Activated CD8-positive, alpha-beta memory T cell treated with anti-CD3 and anti-CD28 coated beads, Interleukin-2, amount 50 U/mL, for 1 hour (primary cell): Measurements from ENCODE around the gene PRDM2.
"Not testable (repeated sequence)": the region's sequence is repeated elsewhere in the genome, so short reads cannot be mapped to it uniquely, and the experiment has no call there.

Source experiments
- DNase-seq: peaks from one replicate; pipeline ENCODE4 v3.0.0-alpha.2; 2020; ENCODE audit errors: extremely low read depth

PRDM2 gene, protein sequence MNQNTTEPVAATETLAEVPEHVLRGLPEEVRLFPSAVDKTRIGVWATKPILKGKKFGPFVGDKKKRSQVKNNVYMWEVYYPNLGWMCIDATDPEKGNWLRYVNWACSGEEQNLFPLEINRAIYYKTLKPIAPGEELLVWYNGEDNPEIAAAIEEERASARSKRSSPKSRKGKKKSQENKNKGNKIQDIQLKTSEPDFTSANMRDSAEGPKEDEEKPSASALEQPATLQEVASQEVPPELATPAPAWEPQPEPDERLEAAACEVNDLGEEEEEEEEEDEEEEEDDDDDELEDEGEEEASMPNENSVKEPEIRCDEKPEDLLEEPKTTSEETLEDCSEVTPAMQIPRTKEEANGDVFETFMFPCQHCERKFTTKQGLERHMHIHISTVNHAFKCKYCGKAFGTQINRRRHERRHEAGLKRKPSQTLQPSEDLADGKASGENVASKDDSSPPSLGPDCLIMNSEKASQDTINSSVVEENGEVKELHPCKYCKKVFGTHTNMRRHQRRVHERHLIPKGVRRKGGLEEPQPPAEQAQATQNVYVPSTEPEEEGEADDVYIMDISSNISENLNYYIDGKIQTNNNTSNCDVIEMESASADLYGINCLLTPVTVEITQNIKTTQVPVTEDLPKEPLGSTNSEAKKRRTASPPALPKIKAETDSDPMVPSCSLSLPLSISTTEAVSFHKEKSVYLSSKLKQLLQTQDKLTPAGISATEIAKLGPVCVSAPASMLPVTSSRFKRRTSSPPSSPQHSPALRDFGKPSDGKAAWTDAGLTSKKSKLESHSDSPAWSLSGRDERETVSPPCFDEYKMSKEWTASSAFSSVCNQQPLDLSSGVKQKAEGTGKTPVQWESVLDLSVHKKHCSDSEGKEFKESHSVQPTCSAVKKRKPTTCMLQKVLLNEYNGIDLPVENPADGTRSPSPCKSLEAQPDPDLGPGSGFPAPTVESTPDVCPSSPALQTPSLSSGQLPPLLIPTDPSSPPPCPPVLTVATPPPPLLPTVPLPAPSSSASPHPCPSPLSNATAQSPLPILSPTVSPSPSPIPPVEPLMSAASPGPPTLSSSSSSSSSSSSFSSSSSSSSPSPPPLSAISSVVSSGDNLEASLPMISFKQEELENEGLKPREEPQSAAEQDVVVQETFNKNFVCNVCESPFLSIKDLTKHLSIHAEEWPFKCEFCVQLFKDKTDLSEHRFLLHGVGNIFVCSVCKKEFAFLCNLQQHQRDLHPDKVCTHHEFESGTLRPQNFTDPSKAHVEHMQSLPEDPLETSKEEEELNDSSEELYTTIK (N-terminal part only)

GRCh38 chr1:13699936-13700520 lies at the start of gene PRDM2:
Gene PRDM2, plus strand, starts transcription at chr1:13700188. Its CDS starts 15,418 bp downstream, at chr1:13715606.
- no peak for DNase-seq

GRCh38 chr1:13651279-13651678 lies 48.7 kb upstream of the PRDM2 start:
- DNase-seq: no peak

GRCh38 chr1:13652238-13652637 lies 47.8 kb upstream of the PRDM2 start:
- no peak for DNase-seq

- no peak for DNase-seq
Measured at GRCh38 chr1:13661539-13661938, 38.4 kb upstream of the PRDM2 start.

- DNase-seq: no peak
Measured at GRCh38 chr1:13662493-13662892, 37.5 kb upstream of the PRDM2 start.

DNA sequence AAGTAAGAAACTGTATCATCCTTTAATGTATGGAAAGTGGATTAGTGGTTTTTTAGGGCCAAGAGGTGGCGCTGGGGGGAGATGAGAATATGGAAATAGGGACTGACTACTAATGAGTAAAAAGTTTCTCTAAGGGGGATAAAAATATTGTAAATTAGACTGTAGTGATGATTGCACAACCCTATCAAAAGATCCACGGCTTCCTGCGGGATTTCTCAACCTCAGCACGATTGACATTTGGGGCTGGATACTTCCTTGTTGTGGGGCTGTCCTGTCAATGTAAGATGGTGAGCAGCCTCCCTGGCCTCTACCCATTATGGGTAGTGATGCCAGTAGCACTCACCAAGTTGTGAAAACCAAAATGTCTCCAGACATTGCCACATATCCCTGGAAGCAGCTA lies 36.0 kb upstream of the PRDM2 start:
- DNase-seq: no peak

GRCh38 chr1:13664451-13664850 lies 35.5 kb upstream of the PRDM2 start:
- DNase-seq: no peak

DNA sequence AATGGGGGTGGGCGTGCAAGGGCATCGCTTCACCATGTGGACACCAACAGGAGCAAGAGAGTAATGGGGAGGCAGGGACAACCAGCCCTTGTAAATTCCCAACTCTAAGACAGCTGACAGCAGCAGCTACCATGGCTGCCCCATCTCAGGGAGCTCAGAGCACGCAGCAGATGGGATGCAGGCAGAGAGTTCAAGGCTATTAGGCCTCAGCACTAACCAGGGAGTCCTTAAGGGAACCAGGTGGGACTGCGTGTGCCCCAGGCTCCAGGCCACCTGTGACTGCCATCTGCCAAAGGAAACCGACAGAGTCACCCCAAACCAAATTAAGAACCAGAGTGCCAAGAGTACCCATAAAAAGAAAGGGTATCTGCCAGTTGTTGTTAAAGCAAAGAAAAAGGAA lies 33.7 kb upstream of the PRDM2 start:
- no peak for DNase-seq

- DNase-seq: no peak
Measured at GRCh38 chr1:13667691-13668090, 32.3 kb upstream of the PRDM2 start.

- no peak for DNase-seq
Measured at GRCh38 chr1:13674377-13674776, 25.6 kb upstream of the PRDM2 start.

- no peak for DNase-seq
Measured at GRCh38 chr1:13675151-13675651, 24.8 kb upstream of the PRDM2 start.

- DNase-seq: no peak
Measured at GRCh38 chr1:13677896-13678295, 22.1 kb upstream of the PRDM2 start.

DNA sequence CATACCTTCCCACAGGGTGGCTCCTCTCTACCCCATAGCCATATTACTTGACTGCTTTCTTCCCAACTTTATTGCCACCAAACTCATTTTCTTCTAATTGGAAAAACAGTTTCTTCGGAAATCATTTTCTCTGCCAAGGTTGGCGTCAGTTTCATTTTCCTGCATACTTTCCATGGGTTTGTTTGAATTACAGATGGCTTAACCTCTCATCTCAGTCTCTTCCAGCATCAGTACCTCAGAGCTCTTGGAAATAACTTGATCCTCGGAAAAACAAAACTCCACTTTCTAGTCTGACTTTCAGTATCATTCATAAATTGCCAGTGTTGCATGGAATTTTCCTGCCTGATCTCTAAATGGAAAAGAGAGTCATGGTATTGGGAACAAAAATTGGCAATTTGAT lies 20.3 kb upstream of the PRDM2 start:
- DNase-seq: no peak

GRCh38 chr1:13680609-13681008 lies 19.4 kb upstream of the PRDM2 start:
- DNase-seq: not testable (repeated sequence)

DNA sequence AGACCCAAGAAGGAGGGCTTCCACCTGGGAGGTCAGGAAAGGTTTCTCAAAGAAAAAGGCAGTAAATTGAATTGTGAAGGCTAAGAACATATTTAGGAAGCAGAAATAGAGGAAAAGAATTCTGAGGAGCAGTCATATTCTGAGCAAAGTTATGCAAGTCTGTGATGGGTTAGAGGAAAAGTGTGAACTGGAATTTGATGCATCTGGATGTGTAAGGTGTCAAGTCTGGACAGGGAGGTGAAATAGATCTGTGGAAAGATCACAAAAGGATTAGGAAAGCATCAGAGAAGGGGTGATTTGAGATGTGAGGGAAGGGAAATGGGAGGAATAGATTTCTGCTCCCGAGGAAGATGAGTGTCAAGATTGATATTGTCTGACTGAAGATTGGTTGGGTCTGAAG lies 18.1 kb upstream of the PRDM2 start:
- no peak for DNase-seq

DNA sequence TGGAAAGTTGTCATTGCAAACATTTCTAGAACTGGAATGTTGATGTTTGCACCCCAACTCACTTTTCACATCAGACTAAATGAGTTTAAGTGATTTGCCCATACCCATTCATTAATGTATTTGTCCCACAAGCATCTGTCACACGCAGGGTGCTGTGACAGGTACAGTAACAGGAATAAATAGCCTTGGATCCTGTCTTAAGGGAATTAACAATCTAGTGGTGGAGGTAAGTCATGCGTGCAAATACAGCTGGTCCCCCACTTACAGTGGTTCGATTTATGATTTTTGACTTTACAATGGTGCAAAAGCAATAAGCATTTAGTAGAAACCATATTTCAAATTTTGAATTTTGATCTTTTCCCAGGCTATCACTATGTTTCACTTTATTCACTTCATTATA lies 17.5 kb upstream of the PRDM2 start:
- DNase-seq: no peak

GRCh38 chr1:13683206-13683605 lies 16.8 kb upstream of the PRDM2 start:
- no peak for DNase-seq

DNA sequence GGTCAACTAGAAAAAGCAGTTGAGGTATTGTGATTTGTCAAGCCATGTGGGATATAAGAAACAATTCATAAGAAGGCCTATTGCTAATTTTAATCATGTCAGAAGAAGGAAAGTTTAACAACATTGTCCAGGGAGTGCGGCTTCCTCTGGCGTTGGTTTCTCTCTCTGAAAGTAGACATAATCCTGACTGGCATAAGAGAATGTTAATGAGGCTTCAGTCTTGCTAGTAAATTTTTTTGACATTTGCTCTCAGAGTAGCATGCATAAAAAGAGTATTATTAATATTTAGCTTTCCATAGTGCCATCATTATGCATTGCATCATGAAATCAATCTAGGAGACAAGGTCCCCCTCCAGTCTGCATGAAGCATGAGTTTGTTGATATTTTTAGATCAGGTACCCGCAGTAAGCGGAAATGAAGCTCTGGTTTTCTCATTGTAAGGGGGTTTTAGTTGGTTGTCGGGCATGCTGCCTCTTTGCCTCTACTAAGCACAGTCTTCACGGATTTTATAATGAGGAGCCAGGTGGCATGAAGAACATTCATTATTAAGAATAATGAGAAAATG lies 12.8 kb upstream of the PRDM2 start:
- no peak for DNase-seq

DNA sequence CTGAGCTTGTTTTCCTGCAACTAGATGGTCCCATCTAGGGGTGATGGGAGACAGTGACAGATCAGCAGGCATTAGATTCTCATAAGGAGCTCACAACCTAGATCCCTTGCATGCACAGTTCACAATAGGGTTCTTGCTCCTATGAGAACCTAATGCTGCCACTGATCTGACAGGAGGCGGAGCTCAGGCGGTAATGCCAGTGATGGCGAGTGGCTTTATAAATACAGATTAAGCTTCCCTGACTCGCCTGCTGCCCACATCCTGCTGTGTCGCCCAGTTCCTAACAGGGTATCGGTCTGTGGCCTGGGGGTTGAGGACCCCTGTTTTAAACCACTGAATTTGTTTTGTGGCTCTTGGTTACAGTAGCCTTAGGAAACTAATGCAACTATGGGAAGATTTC lies 6.9 kb upstream of the PRDM2 start:
- not testable (repeated sequence) for DNase-seq

DNA sequence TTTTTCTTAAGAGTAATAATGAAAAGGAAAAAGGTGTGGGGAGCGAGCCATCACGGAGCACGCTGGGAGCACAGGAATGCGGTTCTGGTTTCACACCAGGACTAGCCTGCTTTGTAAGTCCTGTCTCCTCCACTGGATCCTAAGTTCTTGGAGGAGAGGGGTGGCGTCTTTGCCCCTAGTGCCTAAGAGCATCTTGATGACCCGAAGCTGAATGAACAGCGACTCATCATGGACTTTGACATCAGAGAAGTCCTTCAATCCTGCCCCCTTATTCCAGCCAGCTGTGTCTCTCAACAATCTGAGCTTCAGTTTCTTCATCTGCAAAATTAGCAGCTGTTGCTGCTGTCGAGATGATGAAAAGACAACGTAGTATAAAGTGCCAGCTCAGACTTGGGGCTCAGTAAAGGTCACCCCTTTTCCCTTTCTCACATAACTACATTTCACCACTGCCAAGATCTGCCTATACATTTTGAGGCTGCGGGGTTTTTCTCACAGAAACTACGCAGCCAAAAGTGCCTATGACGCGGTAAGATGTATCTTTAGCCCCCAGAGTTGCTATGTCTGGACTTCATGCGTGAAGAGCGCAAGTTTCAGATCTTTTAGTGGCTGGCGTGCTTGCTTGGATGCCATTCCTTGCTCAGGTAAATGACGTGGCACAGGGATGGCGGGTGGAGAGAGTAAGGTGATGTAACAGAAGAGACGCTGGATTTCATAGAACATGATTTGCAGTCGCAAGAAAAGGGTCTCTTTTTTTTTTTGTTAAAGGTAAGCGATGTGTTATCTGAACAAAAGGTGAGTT lies 4.9 kb upstream of the PRDM2 start:
- no peak for DNase-seq
